ENCODE results near the gene GSG1L2.
"Not testable (repeated sequence)": the region's sequence is repeated elsewhere in the genome, so short reads cannot be mapped to it uniquely, and the experiment has no call there.

The GSG1L2 gene

DNA sequence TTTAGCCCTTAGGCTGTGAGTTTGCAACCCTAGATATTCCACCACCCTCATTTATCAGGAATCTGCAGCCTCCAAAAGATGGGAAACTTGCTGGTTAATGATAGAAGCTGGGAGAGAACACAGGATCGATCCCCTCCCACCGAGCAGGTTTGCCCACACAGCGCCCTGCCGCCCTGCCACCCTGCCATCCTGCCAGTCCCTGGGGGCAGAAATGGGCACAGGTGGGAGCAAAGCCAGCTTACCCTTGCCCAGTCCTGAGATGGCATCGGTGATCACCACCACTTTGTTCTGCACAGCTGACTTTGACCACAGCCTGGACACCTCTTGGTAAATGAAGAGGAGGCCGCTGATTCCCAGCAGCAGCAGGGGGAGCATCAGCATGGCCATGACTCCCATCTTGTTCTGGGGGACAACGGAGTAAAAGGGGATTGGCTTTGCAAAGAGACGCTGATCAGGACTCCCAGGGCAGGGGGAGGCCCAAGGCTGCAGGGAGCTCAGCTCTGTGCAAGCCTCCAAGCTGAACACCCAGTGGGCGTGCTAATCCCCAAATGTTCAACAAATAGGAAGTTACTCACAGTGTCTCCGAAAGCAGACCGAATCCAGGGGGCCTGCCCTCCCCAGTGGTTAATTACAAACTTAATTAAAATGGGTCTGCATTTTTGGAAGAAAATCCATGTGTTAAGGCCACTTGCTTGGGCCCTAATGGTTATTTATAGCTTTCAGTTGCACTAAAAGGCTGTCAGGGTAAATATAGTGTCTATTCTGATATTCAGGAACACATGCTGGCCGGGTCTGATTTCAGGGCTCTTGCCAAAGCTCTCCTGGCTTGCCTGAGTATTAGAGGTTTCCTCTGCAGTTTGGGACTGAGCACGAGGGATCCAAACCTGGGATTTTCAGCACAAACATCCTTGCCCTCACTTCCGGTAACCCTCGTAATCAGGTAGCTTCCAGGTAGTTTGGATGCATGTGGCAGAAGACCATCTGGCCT, 30.7 kb downstream of the GSG1L2 start, which contains the start of gene DHRS7C:
TSS of gene DHRS7C (minus strand) at position 704 of the 988 bp plus-strand sequence. CDS start at position 396, 308 bp downstream.
- no peak for DNase-seq (ENCODE audit: low read depth, low spot score)

DNA sequence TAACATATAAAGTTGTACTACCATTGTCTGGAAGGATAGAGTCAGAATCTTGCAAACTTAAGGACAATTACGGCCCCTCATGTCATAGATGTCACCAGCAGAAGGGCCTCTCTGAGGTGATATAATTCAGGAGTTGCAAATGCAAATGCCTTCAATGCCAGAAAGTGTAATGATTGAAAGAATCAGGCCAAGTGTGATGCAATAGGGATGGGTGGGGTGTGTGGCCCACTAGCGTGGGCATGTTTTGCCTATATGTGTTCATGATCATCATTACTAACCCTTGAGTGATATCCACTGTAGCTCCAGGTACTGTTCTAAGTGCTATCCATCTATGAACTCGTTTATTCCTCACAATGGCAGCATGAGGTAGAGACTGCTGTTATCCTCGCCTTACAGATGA, 31.6 kb downstream of the GSG1L2 start:
- DNase-seq (ENCODE audit: low read depth, low spot score), result no peak

DNA sequence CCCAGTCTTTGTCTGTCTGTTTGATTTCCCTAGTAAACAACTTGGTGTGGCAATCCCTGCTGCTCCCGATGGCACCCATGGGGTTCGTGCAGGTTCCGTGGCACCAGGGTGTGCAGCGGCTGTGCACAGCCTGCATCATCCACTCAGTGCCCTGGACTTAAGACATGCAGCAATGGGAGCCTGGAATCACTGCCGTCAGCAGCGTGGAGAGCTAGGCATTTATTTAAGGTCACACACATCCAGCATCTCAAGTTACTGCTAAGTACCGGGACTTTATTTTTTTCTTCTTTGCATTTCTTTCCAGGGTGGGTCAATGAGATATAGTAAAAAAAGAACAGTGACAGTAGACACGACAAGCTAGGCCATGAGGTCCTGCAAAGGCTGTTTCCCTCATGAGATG, 33.3 kb downstream of the GSG1L2 start:
- DNase-seq (ENCODE audit: low read depth, low spot score), result no peak

DNA sequence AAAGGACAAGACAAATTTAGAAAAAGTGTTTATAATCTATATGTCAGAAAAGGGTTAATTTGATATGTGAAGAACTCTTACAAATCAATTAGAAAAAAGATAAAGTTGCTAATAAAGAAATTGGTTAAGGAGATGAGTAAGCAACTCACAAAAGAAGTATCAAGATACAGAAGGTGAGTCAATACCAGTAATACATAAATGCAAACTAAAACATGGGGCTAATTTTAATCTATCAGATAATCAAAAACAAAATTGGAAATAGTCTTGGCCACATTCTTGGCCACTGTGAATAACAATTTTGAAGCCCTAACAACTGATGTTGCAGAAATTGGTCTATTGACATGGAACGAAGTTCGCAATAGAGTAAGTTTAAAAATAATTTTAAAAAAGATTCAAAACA, 37.3 kb downstream of the GSG1L2 start:
- DNase-seq (ENCODE audit: low read depth, low spot score), result no peak

DNA sequence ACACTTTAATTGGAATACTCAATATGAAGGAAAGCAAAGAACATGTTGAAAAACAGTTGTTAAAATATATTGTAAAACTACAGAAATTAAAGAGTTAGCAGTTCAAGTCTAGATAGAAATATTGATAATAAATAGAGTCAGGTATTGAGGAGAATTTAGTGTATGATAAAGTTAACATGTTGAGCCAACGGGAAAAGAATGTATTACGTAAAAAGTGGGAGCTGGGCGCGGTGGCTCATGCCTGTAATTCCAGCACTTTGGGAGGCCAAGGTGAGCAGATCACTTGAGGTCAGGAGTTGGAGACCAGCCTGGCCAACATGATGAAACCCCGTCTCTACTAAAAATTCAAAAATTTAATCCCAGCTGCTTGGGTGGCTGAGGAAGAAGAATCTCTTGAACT, 38.4 kb downstream of the GSG1L2 start:
- not testable (repeated sequence) for DNase-seq (ENCODE audit: low read depth, low spot score)

DNA sequence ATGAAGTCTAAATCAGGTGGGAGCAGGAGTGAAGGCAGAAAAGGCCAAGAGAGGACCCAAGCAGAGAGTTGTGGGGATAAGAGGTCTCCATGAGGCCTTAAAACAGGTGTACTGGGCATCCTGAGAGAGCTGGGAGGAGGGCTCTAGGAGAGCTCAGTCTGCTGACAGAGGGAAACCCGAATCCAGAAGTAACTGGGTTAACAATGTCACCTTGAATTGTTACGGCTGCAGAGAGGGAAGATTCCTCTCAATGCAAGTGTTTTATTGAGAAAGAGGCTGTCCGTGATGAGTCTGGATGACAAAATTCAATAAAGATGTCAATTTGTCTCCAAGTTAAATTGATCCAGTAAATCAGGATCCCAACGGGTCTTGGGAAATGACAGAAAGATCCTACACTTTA, 38.8 kb downstream of the GSG1L2 start:
- no peak for DNase-seq (ENCODE audit: low read depth, low spot score)

DNA sequence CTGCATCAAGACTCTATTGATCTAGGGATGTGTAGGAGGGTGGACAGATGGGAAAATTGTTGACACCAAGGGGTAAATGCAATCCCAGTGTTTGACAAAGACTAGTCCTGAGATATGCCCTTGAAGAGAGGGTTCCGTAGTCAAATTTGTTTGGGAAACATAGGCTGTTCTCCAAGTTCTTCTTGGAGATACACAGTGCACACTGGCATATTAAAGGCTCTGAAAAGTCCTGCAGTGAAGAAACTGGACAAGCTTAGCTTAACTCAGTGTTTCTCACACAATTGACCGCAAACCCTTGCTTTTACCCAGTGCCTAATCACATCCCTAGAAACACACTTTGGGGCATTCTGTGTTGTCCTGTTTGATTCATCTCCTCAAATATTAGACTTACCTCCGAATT, 41.3 kb downstream of the GSG1L2 start:
- no peak for DNase-seq (ENCODE audit: low read depth, low spot score)

DNA sequence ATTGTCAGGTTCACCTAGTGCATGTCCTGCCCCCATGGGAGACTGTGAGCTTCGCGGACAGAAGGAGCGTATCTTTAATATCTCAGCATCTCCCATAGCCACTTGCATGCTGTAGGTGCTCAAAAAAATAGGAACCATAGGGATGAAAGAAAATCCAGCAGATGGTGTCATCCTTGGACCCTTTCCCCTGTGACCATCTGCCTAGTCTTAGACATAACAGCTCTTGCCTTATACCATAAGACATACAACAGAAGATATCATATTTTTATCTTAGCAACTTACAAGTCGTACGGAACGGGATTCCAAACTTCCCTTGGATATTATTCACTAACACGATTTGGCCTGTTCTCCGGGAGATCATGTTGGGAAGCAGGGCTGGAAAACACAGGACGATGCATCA, 45.0 kb downstream of the GSG1L2 start:
- no peak for DNase-seq (ENCODE audit: low read depth, low spot score)

DNA sequence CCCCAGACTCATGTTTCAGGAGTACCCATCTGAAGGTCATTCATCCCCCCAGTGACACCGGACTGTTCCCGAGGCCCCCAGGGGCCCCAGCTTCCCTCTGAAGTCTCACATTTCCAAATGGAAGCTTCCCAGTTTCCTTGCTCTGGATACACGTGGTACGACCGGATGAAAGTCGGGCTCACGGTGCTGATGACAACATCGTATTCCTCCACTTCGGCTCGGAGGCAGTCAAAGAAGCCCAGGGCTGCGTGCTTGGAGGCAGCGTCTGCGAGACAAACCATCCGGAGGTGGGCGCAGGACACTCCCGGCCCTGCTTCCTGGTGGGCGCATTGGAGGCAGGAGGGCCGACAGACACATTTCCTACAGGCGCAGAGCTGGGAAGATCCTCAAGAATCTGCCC, 49.2 kb downstream of the GSG1L2 start:
- no peak for DNase-seq (ENCODE audit: low read depth, low spot score)

DNA sequence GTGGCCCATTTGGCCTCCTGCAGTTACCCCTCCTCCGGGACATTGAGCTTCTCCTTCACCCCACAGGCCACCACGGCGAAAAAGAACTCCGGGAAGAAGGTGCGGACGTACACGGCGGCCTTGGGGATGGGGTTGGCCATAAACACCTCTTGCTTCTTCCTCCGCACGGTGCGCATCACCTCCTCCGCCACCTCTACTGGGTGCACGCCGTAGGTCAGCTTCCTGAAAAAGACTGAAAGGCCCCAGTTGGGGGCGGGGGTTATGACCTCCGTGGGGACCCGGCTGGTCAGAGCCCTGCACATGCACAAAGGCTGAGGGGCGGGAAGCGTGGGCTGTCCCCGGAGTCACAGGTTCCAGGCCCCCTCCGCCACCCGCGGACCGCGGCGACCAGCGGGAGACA, 50.4 kb downstream of the GSG1L2 start:
- DNase-seq (ENCODE audit: low read depth, low spot score), result no peak

DNA sequence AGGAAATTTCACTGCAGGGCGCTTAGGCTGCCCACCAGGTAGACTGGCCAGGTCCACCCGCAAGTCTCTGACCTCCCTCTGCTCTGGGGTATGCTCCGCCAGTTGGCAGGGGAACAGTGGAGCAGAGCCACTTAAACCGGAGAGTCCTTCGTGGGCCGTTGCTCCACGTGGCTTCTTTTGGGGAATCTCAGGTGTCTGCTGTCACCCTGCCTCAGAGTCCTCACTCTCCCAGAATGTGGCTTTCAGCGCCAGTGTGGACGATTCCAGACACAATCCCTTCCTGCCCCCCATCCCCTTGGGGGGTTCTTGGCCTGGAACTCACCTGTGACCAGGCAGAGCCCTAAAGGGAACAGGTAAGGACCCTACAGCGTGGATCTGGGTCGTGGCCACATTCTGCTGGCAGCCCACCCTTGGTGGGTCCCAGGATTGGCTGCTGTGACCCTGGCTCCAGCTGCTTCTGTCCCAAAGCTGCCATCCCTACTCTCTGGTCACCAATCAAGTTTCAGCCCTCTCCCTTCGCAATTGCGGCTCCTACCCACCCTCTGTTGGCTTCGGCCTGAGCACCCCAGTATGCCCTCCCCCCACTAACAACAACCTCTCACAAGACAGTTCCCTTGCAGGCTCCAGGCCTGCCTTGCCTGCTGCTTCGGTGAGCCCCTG, 52.7 kb downstream of the GSG1L2 start:
- DNase-seq (ENCODE audit: low read depth, low spot score), result no peak

DNA sequence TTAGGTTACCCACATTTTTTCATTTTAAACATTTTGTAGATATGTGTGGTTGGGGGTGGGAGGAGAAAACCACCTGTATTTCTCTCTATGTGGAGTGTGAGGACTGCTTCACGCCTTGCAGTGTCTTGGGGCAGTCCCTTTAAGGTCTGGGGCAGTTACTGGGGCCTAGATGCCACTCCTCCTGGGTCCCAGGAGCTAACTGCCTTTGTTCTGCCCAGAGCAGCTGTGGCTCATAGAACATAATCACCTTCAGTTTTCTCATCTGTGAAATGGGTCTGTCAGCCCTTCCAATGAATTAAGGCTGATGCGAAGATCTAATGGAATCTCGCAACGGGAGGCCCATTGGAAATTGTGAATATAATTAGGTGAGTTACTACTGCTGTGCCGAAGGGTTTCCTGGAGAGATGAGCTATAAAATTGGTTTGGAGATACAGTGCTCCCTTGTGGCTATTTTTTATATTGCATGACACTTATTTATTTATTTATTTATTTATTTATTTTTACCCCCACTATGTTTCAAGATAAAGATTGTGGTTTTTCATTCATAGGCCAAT, 53.4 kb downstream of the GSG1L2 start:
- DNase-seq (ENCODE audit: low read depth, low spot score), result no peak

DNA sequence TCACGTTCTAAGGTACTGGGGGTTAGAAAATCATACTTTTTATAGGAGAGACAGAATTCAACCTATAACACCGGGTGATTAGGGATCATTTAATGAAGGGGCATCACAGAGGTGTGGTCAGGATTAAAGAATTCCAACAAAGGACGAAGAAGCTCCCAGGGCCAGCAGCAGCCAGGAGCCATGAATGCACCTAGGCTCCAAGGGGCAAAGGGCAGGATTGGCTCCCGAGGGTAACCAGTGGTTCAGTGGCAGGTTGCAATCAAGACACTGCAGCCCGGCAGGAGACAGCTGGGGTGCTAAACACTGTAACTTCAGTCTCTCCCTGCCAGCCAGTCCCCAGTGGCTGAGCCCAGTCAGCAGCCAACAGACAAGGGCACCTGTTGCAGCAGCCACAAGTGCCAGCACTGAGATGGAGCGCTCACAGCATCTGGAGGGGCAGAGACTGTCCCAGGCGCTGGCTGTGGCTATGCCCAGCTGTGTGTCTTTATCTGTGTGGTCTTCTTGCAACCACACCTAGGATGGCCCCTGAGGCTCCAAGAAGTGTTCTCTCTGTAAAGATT, 54.4 kb downstream of the GSG1L2 start:
- DNase-seq (ENCODE audit: low read depth, low spot score), result no peak

DNA sequence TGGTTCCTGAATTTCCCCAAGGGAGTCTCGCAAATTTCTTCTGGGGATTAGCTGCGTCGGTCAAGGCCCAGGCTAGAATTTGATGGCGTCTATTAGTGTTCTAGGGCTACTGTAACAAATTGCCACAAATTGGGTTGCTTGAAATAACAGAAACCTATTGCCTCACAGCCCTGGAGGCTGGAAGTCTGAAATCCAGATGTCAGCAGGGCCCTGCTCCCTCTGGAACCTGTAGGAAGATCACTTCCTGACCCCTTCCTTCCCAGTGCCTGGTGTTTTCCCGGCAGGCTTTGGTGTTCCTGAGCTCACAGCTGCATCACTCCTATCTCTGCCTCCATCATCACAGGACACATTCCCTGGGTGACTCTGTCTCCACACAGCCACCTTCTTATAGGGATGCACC, 54.9 kb downstream of the GSG1L2 start:
- no peak for DNase-seq (ENCODE audit: low read depth, low spot score)

DNA sequence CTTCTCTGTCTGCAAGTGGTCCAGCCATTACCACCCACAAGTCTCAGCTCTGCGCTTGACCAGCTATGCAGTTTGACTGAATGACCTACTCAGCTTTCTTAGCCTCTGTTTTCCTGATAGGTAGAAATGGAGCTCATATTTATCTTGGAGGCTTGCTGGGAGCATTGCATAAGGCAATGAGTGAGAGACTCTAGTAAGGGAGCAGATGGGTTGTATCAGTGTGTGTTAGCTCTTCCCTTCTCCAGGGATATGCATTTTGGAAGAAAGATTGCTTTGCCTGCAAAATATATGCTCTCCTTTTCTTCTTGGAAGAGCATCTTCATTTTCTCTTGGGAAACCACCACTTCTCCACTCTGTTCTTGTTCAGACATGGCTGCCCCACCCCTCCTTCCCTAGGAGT, 56.6 kb downstream of the GSG1L2 start:
- no peak for DNase-seq (ENCODE audit: low read depth, low spot score)

DNA sequence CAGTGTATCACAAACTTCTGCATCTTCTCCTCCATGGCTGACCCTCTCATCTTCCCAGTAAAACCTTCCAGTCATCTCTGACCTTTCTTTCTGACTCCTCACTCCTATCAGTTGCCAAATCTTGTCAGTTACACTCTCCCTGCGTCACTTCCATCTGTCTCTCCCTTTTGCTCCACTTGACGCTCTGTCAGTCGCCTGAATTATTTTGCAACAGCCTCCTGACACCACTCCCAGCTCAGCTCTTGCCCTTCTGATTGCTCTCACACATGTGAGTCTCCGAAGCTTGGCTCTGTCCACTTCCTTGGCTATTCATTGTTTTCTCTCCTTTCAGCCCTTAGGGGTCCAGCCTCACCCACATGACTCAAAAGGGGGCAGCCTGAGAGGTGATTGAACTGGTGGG, 58.2 kb downstream of the GSG1L2 start:
- no peak for DNase-seq (ENCODE audit: low read depth, low spot score)

DNA sequence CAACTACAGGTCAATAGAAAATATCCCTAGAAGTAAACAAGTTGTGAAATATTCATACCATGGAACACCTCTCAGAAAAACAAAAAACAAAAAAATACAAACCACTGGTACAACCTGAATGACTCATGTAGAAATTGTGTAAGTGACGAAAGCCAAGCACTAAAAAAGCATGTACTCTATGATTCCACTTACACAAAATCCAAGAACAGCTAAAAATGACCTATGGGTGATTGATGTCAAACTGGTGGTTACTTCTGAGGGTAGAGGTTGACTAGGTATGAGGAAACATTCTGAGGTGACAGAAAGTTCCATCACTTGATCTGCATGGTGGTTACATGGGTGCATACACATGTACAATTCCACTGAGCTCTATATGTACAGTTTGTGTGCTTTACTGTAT, 61.6 kb downstream of the GSG1L2 start:
- DNase-seq (ENCODE audit: low read depth, low spot score), result no peak

DNA sequence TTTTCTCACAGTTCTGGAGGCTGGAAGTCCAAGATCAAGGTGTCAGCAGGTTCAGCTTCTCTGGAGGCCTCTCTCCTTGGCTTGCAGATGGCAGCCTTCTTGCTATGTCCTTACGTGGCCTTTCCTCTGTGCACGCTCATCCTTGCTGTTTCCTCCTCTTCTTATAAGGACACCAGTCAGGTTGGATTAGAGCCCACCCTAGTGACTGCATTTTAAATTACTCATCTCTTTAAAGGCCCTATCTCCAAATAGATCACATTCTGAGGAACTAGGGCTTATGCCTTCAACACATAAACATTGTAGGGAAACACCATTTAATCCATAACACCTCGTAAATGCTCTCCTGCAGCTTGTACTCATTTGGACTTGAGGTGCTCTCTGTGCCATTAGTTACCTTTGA, 66.8 kb downstream of the GSG1L2 start:
- DNase-seq (ENCODE audit: low read depth, low spot score), result no peak
